A549 (cell line): ENCODE data around the gene FAM3B.

Source experiments
- CEBPB ChIP-seq, 2 experiments: fragments of >200 bp in 1 of 2; sonication (Bioruptor Twin) in 1 of 2; formaldehyde crosslinking in 1 of 2; IDR thresholded peaks; 2 replicates each; pipeline ENCODE4 v1.6.1; 2012 to 2016
- EHMT2 ChIP-seq: fragments of 200-600 bp; sonication (generic); IDR thresholded peaks from 2 replicates; pipeline ENCODE4 v1.6.1; 2016; ENCODE audit warnings: antibody characterized with exemption, low read depth, mild to moderate bottlenecking, moderate library complexity
- ELK1 ChIP-seq: fragments of 150-350 bp; IDR thresholded peaks from 2 replicates; pipeline ENCODE4 v1.6.1; 2014; ENCODE audit warnings: low read depth, mild to moderate bottlenecking, low read length
- EP300 ChIP-seq, 2 experiments: fragments of >200 bp; sonication (Bioruptor Twin); formaldehyde crosslinking; IDR thresholded peaks; 2 replicates in 1 of 2; 3 replicates in 1 of 2; pipeline ENCODE4 v1.6.1; 2016 to 2017
- ESRRA ChIP-seq: fragments of 150-350 bp; IDR thresholded peaks from 2 replicates; pipeline ENCODE4 v1.6.1; 2014; ENCODE audit warnings: mild to moderate bottlenecking, low read length, borderline replicate concordance
- JUN ChIP-seq, 2 experiments: fragments of >200 bp; sonication (Bioruptor Twin); formaldehyde crosslinking; IDR thresholded peaks; 2 replicates in 1 of 2; 3 replicates in 1 of 2; pipeline ENCODE4 v1.6.1; 2016 to 2017
- JUNB ChIP-seq: fragments of >200 bp; sonication (Bioruptor Twin); formaldehyde crosslinking; IDR thresholded peaks from 2 replicates; pipeline ENCODE4 v1.6.1; 2016
- MAZ ChIP-seq: fragments of 150-350 bp; IDR thresholded peaks from 2 replicates; pipeline ENCODE4 v1.6.1; 2014; ENCODE audit warnings: antibody characterized with exemption, low read depth, low read length, borderline replicate concordance
- POLR2A ChIP-seq: IDR thresholded peaks from 2 replicates; pipeline ENCODE4 v1.6.1; 2012; ENCODE audit warnings: mild to moderate bottlenecking, low read length
- RAD21 ChIP-seq, 2 experiments: fragments of >200 bp in 1 of 2; sonication (Bioruptor Twin) in 1 of 2; formaldehyde crosslinking in 1 of 2; IDR thresholded peaks in 1 of 2; conservative IDR thresholded peaks in 1 of 2; 2 replicates in 1 of 2; 3 replicates in 1 of 2; pipeline ENCODE4 v1.6.1; 2012 to 2018; ENCODE audit warnings: inconsistent platforms in 1 of 2
- RFX5 ChIP-seq: fragments of 450-650 bp; IDR thresholded peaks from 2 replicates; pipeline ENCODE4 v1.7.1; 2014; ENCODE audit warnings: antibody characterized with exemption, mild to moderate bottlenecking, moderate library complexity
- TF ChIP-seq, protein P1 (sequence below): fragments of >200 bp; sonication (Bioruptor Twin); formaldehyde crosslinking; IDR thresholded peaks from 3 replicates; pipeline ENCODE4 v1.5.1; 2016
- TF ChIP-seq, protein P2 (sequence below): IDR thresholded peaks from 2 replicates; pipeline ENCODE4 v1.6.1; 2012

DNA sequence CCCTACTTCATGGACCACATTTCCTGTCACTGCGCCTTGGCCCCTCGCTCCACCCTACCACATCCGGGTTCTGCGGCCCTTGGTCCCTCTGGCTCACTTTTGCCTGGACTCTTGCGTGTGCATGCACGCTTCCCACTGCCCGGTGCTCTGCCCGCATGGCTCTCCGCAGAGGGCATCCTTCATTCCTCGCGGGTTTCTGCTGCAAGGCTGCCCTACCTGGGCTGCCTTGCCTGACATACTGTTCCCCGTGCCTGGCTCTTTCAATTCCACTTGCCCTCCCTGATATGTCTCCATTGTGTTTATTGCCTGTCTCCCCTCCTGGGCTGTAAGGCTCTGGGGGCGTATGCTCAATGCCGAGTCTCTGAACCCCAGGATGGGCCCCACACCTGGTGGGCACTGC is 71.7 kb downstream of the FAM3B start:
- TF ChIP-seq MAZ (no peak), RFX5 (no peak), JUNB (no peak), JUN (IDR thresholded peaks at IDR 0.05) (no peak), POLR2A (no peak), RAD21 (conservative IDR thresholded peaks at IDR 0.05 in 1 of 2, IDR thresholded peaks at IDR 0.05 in 1 of 2) (no peak), EHMT2 (no peak), EP300 (IDR thresholded peaks at IDR 0.05) (no peak), ELK1 (no peak), ESRRA (no peak), CEBPB (IDR thresholded peaks at IDR 0.05) (no peak)
- TF ChIP-seq, protein P1, sequence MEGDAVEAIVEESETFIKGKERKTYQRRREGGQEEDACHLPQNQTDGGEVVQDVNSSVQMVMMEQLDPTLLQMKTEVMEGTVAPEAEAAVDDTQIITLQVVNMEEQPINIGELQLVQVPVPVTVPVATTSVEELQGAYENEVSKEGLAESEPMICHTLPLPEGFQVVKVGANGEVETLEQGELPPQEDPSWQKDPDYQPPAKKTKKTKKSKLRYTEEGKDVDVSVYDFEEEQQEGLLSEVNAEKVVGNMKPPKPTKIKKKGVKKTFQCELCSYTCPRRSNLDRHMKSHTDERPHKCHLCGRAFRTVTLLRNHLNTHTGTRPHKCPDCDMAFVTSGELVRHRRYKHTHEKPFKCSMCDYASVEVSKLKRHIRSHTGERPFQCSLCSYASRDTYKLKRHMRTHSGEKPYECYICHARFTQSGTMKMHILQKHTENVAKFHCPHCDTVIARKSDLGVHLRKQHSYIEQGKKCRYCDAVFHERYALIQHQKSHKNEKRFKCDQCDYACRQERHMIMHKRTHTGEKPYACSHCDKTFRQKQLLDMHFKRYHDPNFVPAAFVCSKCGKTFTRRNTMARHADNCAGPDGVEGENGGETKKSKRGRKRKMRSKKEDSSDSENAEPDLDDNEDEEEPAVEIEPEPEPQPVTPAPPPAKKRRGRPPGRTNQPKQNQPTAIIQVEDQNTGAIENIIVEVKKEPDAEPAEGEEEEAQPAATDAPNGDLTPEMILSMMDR: no peak
- TF ChIP-seq, protein P2, sequence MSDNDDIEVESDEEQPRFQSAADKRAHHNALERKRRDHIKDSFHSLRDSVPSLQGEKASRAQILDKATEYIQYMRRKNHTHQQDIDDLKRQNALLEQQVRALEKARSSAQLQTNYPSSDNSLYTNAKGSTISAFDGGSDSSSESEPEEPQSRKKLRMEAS: no peak
